ENCODE data around the gene ERAS. TPM values are rescaled to one million over a fixed set of nuclear protein-coding genes. Genes with fewer than 3 reads are reported as not detected.

ERAS gene
- total and polyA plus RNA-seq, 2 donors (not counting 3 experiments of a cell fraction or from before 2014, with no cell fraction given) = 0.14 TPM; not detected in 1

DNA sequence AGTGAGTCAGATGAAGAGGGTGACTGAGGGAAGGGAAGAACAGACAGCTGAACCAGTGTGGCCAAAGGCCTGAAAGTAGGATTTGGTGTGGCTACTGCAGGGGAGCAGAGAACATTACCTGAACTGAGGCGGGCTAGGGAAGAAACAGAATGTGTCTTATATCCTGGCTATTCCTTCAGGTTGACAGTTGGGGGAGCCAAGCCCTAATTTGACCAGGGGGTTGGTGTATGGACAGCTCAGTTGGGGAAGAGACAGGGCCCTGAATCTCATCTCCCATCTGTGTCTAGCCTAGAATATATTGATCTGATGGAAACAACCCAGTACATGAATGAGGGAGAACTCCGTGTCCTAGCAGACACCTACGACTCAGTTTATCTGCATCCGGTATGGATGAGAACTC, 20.2 kb upstream of the ERAS start:
- CTCF ChIA-PET = no interaction called here
- no peaks in the 10 kb centered on the region for H3K27me3 ChIP-seq (ENCODE audit: control insufficient read depth in 2 of 2, insufficient read depth in 2 of 2, low read length in 2 of 2)
- dilution Hi-C loops (cut with MboI; ENCODE audit: extremely low pct_ligation_motif_present, low sequenced_read_pairs) = no loop called here
- H3K79me2 ChIP-seq (ENCODE audit: control insufficient read depth, insufficient read depth, low read length) = no peaks in the 10 kb centered on the region
- DNase-seq (ENCODE audit: low read depth, low spot score) (no peak), FAIRE-seq (no peak)
- no TSS peak for BruUV-seq (replicated peaks)
- POLR2A ChIA-PET = no interaction called here
- no peak overlapping the region for H3K27ac ChIP-seq (ENCODE audit: insufficient read depth, low read depth, low read length)
- H3K9me3 ChIP-seq (replicated peaks; ENCODE audit: control insufficient read depth, insufficient read depth, low read length) = no peaks in the 10 kb centered on the region
- no peaks in the 10 kb centered on the region for H3K4me1 ChIP-seq (ENCODE audit: control insufficient read depth, extremely low read depth, insufficient read depth, low read length)
- TF ChIP-seq, protein P1, sequence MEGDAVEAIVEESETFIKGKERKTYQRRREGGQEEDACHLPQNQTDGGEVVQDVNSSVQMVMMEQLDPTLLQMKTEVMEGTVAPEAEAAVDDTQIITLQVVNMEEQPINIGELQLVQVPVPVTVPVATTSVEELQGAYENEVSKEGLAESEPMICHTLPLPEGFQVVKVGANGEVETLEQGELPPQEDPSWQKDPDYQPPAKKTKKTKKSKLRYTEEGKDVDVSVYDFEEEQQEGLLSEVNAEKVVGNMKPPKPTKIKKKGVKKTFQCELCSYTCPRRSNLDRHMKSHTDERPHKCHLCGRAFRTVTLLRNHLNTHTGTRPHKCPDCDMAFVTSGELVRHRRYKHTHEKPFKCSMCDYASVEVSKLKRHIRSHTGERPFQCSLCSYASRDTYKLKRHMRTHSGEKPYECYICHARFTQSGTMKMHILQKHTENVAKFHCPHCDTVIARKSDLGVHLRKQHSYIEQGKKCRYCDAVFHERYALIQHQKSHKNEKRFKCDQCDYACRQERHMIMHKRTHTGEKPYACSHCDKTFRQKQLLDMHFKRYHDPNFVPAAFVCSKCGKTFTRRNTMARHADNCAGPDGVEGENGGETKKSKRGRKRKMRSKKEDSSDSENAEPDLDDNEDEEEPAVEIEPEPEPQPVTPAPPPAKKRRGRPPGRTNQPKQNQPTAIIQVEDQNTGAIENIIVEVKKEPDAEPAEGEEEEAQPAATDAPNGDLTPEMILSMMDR (IDR thresholded peaks at IDR 0.05; ENCODE audit: extremely low read depth in 1 of 2, insufficient read depth in 1 of 2, low read depth in 1 of 2, low read length in 2 of 2) = no peak
- TF ChIP-seq JUN (IDR thresholded peaks at IDR 0.05; ENCODE audit: borderline replicate concordance, insufficient read depth, insufficient read length, low read depth) = no peak
- no peaks in the 10 kb centered on the region for H3K36me3 ChIP-seq (ENCODE audit: control insufficient read depth in 2 of 2, extremely low read depth in 1 of 2, insufficient read depth in 2 of 2, low read length in 2 of 2)
- no peak overlapping the region for H3K9ac ChIP-seq (replicated peaks; ENCODE audit: extremely low read depth, insufficient read depth, low read length)
- no peaks in the 10 kb centered on the region for H4K20me1 ChIP-seq (replicated peaks; ENCODE audit: control insufficient read depth, extremely low read depth, insufficient read depth, low read length)
- intact Hi-C loops (cut with micrococcal nuclease) = no loop called here
- H3K4me3 ChIP-seq (replicated peaks in 1 of 3; ENCODE audit: insufficient read depth in 1 of 3, low read depth in 1 of 3, low read length in 3 of 3) = no peak overlapping the region
- H2AFZ ChIP-seq (ENCODE audit: low read depth, low read length) = no peak overlapping the region
- H3K9me1 ChIP-seq (replicated peaks; ENCODE audit: control insufficient read depth, extremely low read depth, insufficient read depth, low read length) = no peaks in the 10 kb centered on the region
- H3K4me2 ChIP-seq (ENCODE audit: insufficient read depth, low read length) = no peak overlapping the region

GRCh38 chrX:48813644-48814043, 12.7 kb upstream of the ERAS start:
- Histone ChIP-seq H3K36me3 (ENCODE audit: control insufficient read depth in 2 of 2, extremely low read depth in 1 of 2, insufficient read depth in 2 of 2, low read length in 2 of 2) (peaks cover 0 to 2% of the 10 kb centered on the region in 2 experiments), H4K20me1 (replicated peaks; ENCODE audit: control insufficient read depth, extremely low read depth, insufficient read depth, low read length) (no peaks in the 10 kb centered on the region), H2AFZ (ENCODE audit: low read depth, low read length) (no peak overlapping the region), H3K9ac (replicated peaks; ENCODE audit: extremely low read depth, insufficient read depth, low read length) (no peak overlapping the region), H3K4me2 (ENCODE audit: insufficient read depth, low read length) (no peak overlapping the region), H3K4me1 (ENCODE audit: control insufficient read depth, extremely low read depth, insufficient read depth, low read length) (no peaks in the 10 kb centered on the region), H3K79me2 (ENCODE audit: control insufficient read depth, insufficient read depth, low read length) (no peaks in the 10 kb centered on the region), H3K27ac (ENCODE audit: insufficient read depth, low read depth, low read length) (no peak overlapping the region), H3K9me1 (replicated peaks; ENCODE audit: control insufficient read depth, extremely low read depth, insufficient read depth, low read length) (no peaks in the 10 kb centered on the region), H3K4me3 (replicated peaks in 1 of 3; ENCODE audit: insufficient read depth in 1 of 3, low read depth in 1 of 3, low read length in 3 of 3) (no peak overlapping the region), H3K9me3 (replicated peaks; ENCODE audit: control insufficient read depth, insufficient read depth, low read length) (no peaks in the 10 kb centered on the region), H3K27me3 (ENCODE audit: control insufficient read depth in 2 of 2, insufficient read depth in 2 of 2, low read length in 2 of 2) (no peaks in the 10 kb centered on the region)
- no TSS peak for BruUV-seq (replicated peaks)
- DNase-seq (ENCODE audit: low read depth, low spot score) = no peak
- CTCF ChIA-PET = no interaction called here
- no peak for TF ChIP-seq POLR2AphosphoS5 (IDR thresholded peaks at IDR 0.05; ENCODE audit: insufficient read depth, low read depth, low read length)
- no peak for TF ChIP-seq GATA2 (IDR thresholded peaks at IDR 0.05; ENCODE audit: insufficient read depth, insufficient read length, low read depth, low read length)
- TF ChIP-seq MAX (IDR thresholded peaks at IDR 0.05; ENCODE audit: insufficient read depth, insufficient read length) = no peak
- no peak for TF ChIP-seq FOS (IDR thresholded peaks at IDR 0.05; ENCODE audit: borderline replicate concordance, insufficient read depth, low read length)
- TF ChIP-seq POLR2A (IDR thresholded peaks at IDR 0.05; ENCODE audit: low read depth, low read length) = no peak
- no peak for TF ChIP-seq MYC (IDR thresholded peaks at IDR 0.05; ENCODE audit: low read depth, low read length)
- TF ChIP-seq EZH2 (IDR thresholded peaks at IDR 0.05; ENCODE audit: borderline replicate concordance, low read depth, low read length, severe bottlenecking) = no peak
- POLR2A ChIA-PET = no interaction called here
- dilution Hi-C loops (cut with MboI; ENCODE audit: extremely low pct_ligation_motif_present, low sequenced_read_pairs) (no loop called here), intact Hi-C loops (cut with micrococcal nuclease) (no loop called here)
- no peak for FAIRE-seq

All from endothelial cell of umbilical vein (primary cell).